Measurements from ENCODE around the gene SRGAP1. TPM values are rescaled to one million over a fixed set of nuclear protein-coding genes. Genes with fewer than 3 reads are reported as not detected.

SRGAP1 gene
- polyA plus RNA-seq, 1 donor (not counting 4 experiments of a cell fraction or from before 2014, with no cell fraction given) = 4.5 TPM

DNA sequence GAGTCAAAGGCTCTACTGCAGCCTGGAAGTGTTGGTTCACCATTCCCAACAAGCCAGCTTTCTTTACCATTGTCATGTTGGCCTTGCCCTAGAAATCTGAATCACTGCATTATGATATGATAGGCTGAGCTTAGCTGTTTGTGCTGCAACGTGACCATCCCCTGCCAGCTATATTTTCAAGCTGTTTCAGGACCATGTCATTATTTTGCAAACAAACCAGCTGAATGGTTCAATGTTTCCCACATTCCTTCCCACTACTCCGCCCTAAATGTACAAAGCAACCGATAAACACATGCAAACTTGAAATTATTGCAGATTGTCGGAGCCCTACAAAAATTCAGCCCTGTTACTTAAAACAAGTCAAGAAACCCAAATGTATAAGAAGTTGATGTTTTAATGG is 241.5 kb downstream of the SRGAP1 start:
- FAIRE-seq = peak; percentile 20
- no peaks in the 10 kb centered on the region for H4K20me1 ChIP-seq (ENCODE audit: control insufficient read depth, extremely low read depth, insufficient read depth, low read length)

DNA sequence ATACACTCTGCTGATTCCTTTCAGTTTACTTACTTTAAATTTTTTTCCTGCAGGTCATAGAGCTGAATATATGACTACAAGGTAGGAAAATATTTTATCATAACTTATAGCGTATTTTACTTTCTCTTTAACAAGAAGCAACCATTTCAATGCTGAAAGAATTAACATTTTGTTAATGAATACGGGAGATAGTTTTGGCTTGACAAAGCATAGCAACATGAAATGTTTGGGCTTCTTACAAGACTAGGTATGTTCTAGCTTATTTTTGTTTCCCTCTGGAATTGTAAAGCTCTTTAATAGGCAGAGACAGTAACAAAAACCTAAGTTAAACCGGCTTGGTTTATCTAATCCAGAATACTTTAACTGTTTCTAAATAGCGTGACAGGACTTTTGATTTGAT is 242.4 kb downstream of the SRGAP1 start:
- TF ChIP-seq EZH2 (IDR thresholded peaks at IDR 0.05; ENCODE audit: low read length) = no peak
- TF ChIP-seq CTCF (optimal IDR thresholded peaks at IDR 0.05 in 1 of 3, IDR thresholded peaks at IDR 0.05 in 1 of 3, conservative IDR thresholded peaks at IDR 0.05 in 1 of 3; ENCODE audit: extremely low read depth in 1 of 3, insufficient read depth in 2 of 3, low read length in 3 of 3) = no peak
- dilution Hi-C loops (cut with MboI; ENCODE audit: extremely low pct_ligation_motif_present, low sequenced_read_pairs) = no loop called here
- peak overlapping the region; percentile 56 for H2AFZ ChIP-seq (ENCODE audit: control insufficient read depth, low read length)
- H3K4me3 ChIP-seq (ENCODE audit: control insufficient read depth in 2 of 3, extremely low read depth in 1 of 3, insufficient read depth in 2 of 3, low read depth in 1 of 3, low read length in 3 of 3) = peak overlapping the region in 2 of 3 experiments; percentile 48 to 54
- H3K9me1 ChIP-seq (ENCODE audit: control insufficient read depth, extremely low read depth, insufficient read depth, low read length) = no peaks in the 10 kb centered on the region
- FAIRE-seq = no peak
- H3K4me2 ChIP-seq (ENCODE audit: control insufficient read depth, extremely low read depth, insufficient read depth, low read depth, low read length) = peak overlapping the region; percentile 88
- H3K79me2 ChIP-seq (ENCODE audit: control insufficient read depth, insufficient read depth, low read length) = no peaks in the 10 kb centered on the region
- no peaks in the 10 kb centered on the region for H3K27me3 ChIP-seq (ENCODE audit: control insufficient read depth, extremely low read depth, insufficient read depth, low read length)
- H3K36me3 ChIP-seq (ENCODE audit: control insufficient read depth in 2 of 2, extremely low read depth in 1 of 2, insufficient read depth in 2 of 2, low read length in 2 of 2) = peaks cover 0 to 9% of the 10 kb centered on the region in 2 experiments
- H3K27ac ChIP-seq (ENCODE audit: control insufficient read depth, insufficient read depth, low read length) = peak overlapping the region; percentile 74
- peak overlapping the region; percentile 47 for H3K9ac ChIP-seq (ENCODE audit: control insufficient read depth, extremely low read depth, insufficient read depth, low read length)
- peaks cover 63% of the 10 kb centered on the region for H3K4me1 ChIP-seq (ENCODE audit: control insufficient read depth, extremely low read depth, insufficient read depth, low read length)
- no peak for DNase-seq (ENCODE audit: low read depth, low spot score)
- H4K20me1 ChIP-seq (ENCODE audit: control insufficient read depth, extremely low read depth, insufficient read depth, low read length) = no peaks in the 10 kb centered on the region
- no peaks in the 10 kb centered on the region for H3K9me3 ChIP-seq (ENCODE audit: control insufficient read depth, low read depth, low read length)

More for the DNA sequence above, 241.5 kb downstream of the SRGAP1 start:
- dilution Hi-C loops (cut with MboI; ENCODE audit: extremely low pct_ligation_motif_present, low sequenced_read_pairs) = no loop called here
- Histone ChIP-seq H3K79me2 (ENCODE audit: control insufficient read depth, insufficient read depth, low read length) (no peaks in the 10 kb centered on the region), H2AFZ (ENCODE audit: control insufficient read depth, low read length) (no peak overlapping the region), H3K4me2 (ENCODE audit: control insufficient read depth, extremely low read depth, insufficient read depth, low read depth, low read length) (peak overlapping the region; percentile 47), H3K36me3 (ENCODE audit: control insufficient read depth in 2 of 2, extremely low read depth in 1 of 2, insufficient read depth in 2 of 2, low read length in 2 of 2) (peaks cover 0 to 13% of the 10 kb centered on the region in 2 experiments), H3K27ac (ENCODE audit: control insufficient read depth, insufficient read depth, low read length) (no peak overlapping the region), H3K9me1 (ENCODE audit: control insufficient read depth, extremely low read depth, insufficient read depth, low read length) (no peaks in the 10 kb centered on the region), H3K9ac (ENCODE audit: control insufficient read depth, extremely low read depth, insufficient read depth, low read length) (no peak overlapping the region), H3K4me1 (ENCODE audit: control insufficient read depth, extremely low read depth, insufficient read depth, low read length) (peaks cover 67% of the 10 kb centered on the region), H3K9me3 (ENCODE audit: control insufficient read depth, low read depth, low read length) (no peaks in the 10 kb centered on the region), H3K4me3 (ENCODE audit: control insufficient read depth in 2 of 3, extremely low read depth in 1 of 3, insufficient read depth in 2 of 3, low read depth in 1 of 3, low read length in 3 of 3) (no peak overlapping the region), H3K27me3 (ENCODE audit: control insufficient read depth, extremely low read depth, insufficient read depth, low read length) (no peaks in the 10 kb centered on the region)
- no peak for TF ChIP-seq CTCF (optimal IDR thresholded peaks at IDR 0.05 in 1 of 3, IDR thresholded peaks at IDR 0.05 in 1 of 3, conservative IDR thresholded peaks at IDR 0.05 in 1 of 3; ENCODE audit: extremely low read depth in 1 of 3, insufficient read depth in 2 of 3, low read length in 3 of 3)
- no peak for TF ChIP-seq EZH2 (IDR thresholded peaks at IDR 0.05; ENCODE audit: low read length)
- peak; percentile 33 for DNase-seq (ENCODE audit: low read depth, low spot score)
